ENCODE data around the gene MSRB3. TPM values are rescaled to one million over a fixed set of nuclear protein-coding genes. Genes with fewer than 3 reads are reported as not detected.

The MSRB3 gene
- total RNA-seq, 4 donors from 2014 or later: 219 to 336 (median 299) TPM

DNA sequence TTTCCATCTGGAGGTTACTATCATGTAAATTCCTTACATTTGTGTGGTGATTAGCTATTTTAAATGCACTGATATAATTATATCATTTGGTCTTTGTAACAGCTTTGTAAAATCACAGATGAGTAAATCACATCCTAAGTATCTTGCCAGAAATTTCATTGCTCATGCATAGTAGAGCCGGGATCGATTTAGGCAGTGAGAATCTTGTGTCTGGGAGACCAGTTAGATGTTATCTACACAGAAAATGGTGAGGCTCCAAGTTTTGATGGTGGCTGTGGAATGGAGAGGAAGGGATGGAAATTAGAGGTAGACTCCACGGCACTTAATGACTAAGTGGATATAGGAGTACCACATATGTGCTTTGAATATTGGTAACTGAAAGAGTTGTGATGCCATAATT lies 156.3 kb downstream of the MSRB3 start:
- ATAC-seq: no peak
- peaks cover 0 to 30% (median 15%) of the 10 kb centered on the region in 3 donors for H3K4me1 ChIP-seq
- no peaks in the 10 kb centered on the region for H3K27me3 ChIP-seq
- TF ChIP-seq, protein P1, sequence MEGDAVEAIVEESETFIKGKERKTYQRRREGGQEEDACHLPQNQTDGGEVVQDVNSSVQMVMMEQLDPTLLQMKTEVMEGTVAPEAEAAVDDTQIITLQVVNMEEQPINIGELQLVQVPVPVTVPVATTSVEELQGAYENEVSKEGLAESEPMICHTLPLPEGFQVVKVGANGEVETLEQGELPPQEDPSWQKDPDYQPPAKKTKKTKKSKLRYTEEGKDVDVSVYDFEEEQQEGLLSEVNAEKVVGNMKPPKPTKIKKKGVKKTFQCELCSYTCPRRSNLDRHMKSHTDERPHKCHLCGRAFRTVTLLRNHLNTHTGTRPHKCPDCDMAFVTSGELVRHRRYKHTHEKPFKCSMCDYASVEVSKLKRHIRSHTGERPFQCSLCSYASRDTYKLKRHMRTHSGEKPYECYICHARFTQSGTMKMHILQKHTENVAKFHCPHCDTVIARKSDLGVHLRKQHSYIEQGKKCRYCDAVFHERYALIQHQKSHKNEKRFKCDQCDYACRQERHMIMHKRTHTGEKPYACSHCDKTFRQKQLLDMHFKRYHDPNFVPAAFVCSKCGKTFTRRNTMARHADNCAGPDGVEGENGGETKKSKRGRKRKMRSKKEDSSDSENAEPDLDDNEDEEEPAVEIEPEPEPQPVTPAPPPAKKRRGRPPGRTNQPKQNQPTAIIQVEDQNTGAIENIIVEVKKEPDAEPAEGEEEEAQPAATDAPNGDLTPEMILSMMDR (IDR thresholded peaks at IDR 0.05): no peak
- no peak for TF ChIP-seq EP300 (IDR thresholded peaks at IDR 0.05)
- TF ChIP-seq POLR2A (IDR thresholded peaks at IDR 0.05): no peak
- no peak for TF ChIP-seq POLR2AphosphoS5 (IDR thresholded peaks at IDR 0.05)
- no peak overlapping the region for H3K4me3 ChIP-seq
- H3K27ac ChIP-seq: no peak overlapping the region
- no peaks in the 10 kb centered on the region for H3K36me3 ChIP-seq
- H3K9me3 ChIP-seq: no peaks in the 10 kb centered on the region
- whole genome bisulfite sequencing, 2 donors (ENCODE audit: low coverage in 1 of 2): 89 to 92% methylated on average over 1 to 3 of the region's 3 CpGs

DNA sequence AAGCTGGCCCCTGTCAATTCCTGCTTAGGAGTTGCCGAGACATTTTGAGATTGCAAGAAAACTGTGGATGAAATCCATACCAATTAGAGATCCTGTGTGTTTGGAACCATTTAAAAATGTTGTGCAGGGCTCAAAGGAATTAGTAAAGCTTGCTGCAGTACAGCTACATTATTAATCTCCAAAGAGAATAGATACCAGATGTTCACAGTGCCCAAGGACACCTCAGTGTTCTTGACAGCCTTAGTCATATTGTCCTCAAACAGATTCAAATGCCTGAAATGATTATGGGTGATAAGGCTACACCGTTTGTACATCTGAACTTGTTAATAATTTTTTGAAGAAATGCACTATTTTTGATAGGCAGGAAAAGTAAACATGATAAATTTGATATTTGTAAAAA lies 164.6 kb downstream of the MSRB3 start:
- 80 to 100% methylated on average over 2 of the region's 2 CpGs for WGBS, 2 donors (ENCODE audit: low coverage in 1 of 2)
- Histone ChIP-seq H3K27ac (no peak overlapping the region), H3K4me3 (no peak overlapping the region), H3K4me1 (no peaks in the 10 kb centered on the region), H3K36me3 (no peaks in the 10 kb centered on the region), H3K9me3 (no peaks in the 10 kb centered on the region), H3K27me3 (no peaks in the 10 kb centered on the region)
- TF ChIP-seq EP300 (IDR thresholded peaks at IDR 0.05): no peak
- no peak for TF ChIP-seq POLR2AphosphoS5 (IDR thresholded peaks at IDR 0.05)
- TF ChIP-seq, protein P1 (IDR thresholded peaks at IDR 0.05): no peak
- no peak for TF ChIP-seq POLR2A (IDR thresholded peaks at IDR 0.05)
- no peak for ATAC-seq

DNA sequence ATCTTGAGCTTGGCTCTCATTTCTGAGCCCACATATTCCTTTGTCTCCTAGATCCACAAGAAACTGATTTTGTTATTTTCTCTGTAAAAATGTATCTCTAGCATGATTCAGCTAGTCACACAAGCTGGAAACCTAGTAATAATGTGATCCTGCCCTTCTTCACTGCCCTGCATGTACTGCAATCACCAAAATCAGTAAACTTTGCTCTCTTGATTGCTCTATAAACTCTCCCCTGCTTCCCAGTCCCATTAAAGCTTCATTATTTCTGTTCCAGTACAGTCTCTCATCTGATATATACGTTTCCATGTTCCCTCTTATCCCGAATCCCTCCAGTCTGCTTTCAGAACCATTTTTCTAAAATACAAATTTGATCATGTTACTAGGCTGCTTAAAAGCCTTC lies 166.5 kb downstream of the MSRB3 start:
- no peak for TF ChIP-seq POLR2A (IDR thresholded peaks at IDR 0.05)
- TF ChIP-seq, protein P1 (IDR thresholded peaks at IDR 0.05): no peak
- no peak for ATAC-seq
- Histone ChIP-seq H3K27ac (no peak overlapping the region), H3K36me3 (no peaks in the 10 kb centered on the region), H3K9me3 (no peaks in the 10 kb centered on the region), H3K4me1 (peaks cover 0 to 8% (median 0%) of the 10 kb centered on the region in 3 donors), H3K4me3 (no peak overlapping the region), H3K27me3 (no peaks in the 10 kb centered on the region)
- WGBS, 2 donors (ENCODE audit: low coverage in 1 of 2): 80 to 83% methylated on average over 1 to 2 of the region's 2 CpGs

DNA sequence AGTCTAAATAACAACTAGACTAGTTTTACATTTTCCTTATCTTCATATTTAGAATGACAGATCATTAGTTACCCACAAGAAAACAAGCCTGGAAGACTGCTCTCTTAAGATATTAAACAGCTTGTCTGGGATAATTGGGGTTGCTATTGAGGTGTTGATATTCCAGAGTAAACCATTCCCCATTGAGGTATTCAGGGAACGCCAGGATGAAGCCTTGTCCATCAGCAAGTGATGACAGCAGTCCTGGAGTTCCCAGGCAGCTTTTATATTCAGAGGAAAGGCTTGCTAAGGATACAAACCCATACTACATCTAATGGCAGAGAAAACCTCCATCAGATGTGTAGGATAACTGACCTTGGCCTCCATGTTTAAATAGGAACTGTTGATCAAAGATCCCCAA lies 168.4 kb downstream of the MSRB3 start:
- Histone ChIP-seq H3K9me3 (no peaks in the 10 kb centered on the region), H3K4me1 (peaks cover 0 to 21% (median 0%) of the 10 kb centered on the region in 3 donors), H3K36me3 (no peaks in the 10 kb centered on the region), H3K4me3 (no peak overlapping the region), H3K27me3 (no peaks in the 10 kb centered on the region), H3K27ac (no peak overlapping the region)
- 100% methylated on average over 1 of the region's 1 CpG; no CpG with 5 or more reads in 1 of the 2 donors for WGBS, 2 donors (ENCODE audit: low coverage in 1 of 2)
- ATAC-seq: no peak
- TF ChIP-seq EP300 (IDR thresholded peaks at IDR 0.05) (no peak), POLR2AphosphoS5 (IDR thresholded peaks at IDR 0.05) (no peak), POLR2A (IDR thresholded peaks at IDR 0.05) (no peak)
- TF ChIP-seq, protein P1 (IDR thresholded peaks at IDR 0.05): no peak

DNA sequence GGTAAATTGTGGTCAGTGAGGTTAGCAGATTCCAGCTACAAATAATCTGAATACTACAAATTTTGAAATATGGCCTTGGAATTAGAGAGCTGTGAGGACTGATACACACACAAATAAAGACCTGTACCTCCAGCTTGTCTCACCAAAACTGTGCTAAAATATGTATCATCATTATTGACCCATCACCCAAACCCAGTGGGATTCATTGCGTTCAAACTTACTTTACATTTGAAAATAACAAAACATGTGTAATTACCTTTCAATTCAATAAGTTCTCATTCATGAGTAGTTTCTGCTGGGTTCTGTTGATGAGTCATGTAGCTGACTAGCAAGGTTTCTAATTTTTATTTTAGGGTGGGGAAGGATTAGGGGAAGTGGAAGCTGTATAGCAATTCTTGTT lies 170.9 kb downstream of the MSRB3 start:
- H3K27me3 ChIP-seq: no peaks in the 10 kb centered on the region
- H3K4me1 ChIP-seq: peaks cover 0 to 21% (median 0%) of the 10 kb centered on the region in 3 donors
- H3K27ac ChIP-seq: no peak overlapping the region
- no peak overlapping the region for H3K4me3 ChIP-seq
- ATAC-seq: no peak
- WGBS, 2 donors (ENCODE audit: low coverage in 1 of 2): 75 to 82% methylated on average over 1 of the region's 1 CpG
- TF ChIP-seq, protein P1 (IDR thresholded peaks at IDR 0.05): no peak
- TF ChIP-seq EP300 (IDR thresholded peaks at IDR 0.05) (no peak), POLR2A (IDR thresholded peaks at IDR 0.05) (no peak)
- H3K9me3 ChIP-seq: no peaks in the 10 kb centered on the region
- H3K36me3 ChIP-seq: peaks cover 0 to 9% of the 10 kb centered on the region in 2 donors

Data from gastroesophageal sphincter (tissue), 4 donors.